ENCODE results near the gene TPRG1L. TPM values are rescaled to one million over a fixed set of nuclear protein-coding genes. Genes with fewer than 3 reads are reported as not detected.

The TPRG1L gene
- total RNA-seq, 1 donor from 2014 or later: 10.6 TPM

DNA sequence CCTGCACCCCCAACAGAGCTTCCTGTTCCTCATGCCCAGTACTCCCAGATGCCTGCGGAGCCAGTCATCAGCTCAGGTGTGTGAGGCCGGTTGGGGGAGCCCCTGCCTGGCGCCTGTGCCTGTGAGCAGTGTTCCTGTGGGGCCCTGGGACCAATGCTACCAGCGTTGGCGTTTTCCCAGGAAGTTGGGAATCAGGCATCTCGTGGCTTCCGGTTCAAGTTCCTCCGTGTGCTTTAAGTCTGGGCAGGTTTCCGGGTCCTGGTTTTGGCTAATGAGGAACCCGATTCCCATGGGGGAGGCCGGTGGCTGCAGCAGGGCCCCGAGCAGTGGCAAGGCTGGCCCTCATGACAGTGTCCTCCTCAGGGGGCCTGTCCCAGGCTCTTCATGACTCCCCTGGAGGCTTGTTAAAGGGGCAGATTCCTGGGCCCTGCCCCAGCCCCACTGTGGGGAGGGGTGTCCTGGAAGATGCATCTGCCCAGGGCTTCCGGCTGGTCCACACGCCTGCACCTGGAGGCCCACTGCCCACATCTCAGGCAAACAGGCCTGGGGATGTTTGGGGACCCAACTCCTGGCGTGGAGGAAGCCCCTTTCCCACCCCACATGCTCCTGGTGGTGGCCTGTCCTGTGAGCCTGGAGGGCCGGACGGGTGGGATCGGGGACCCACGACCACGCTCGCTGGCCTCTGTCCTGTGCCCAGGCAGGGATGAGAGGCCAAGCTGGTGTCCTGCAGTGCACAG lies 53.7 kb downstream of the TPRG1L start:
- H3K27ac Mint-ChIP-seq: no peak overlapping the region
- H3K27me3 Mint-ChIP-seq (ENCODE audit: insufficient read depth, low read depth): peaks cover 12% of the 10 kb centered on the region
- H3K36me3 Mint-ChIP-seq: no peaks in the 10 kb centered on the region
- TF ChIP-seq, protein P1, sequence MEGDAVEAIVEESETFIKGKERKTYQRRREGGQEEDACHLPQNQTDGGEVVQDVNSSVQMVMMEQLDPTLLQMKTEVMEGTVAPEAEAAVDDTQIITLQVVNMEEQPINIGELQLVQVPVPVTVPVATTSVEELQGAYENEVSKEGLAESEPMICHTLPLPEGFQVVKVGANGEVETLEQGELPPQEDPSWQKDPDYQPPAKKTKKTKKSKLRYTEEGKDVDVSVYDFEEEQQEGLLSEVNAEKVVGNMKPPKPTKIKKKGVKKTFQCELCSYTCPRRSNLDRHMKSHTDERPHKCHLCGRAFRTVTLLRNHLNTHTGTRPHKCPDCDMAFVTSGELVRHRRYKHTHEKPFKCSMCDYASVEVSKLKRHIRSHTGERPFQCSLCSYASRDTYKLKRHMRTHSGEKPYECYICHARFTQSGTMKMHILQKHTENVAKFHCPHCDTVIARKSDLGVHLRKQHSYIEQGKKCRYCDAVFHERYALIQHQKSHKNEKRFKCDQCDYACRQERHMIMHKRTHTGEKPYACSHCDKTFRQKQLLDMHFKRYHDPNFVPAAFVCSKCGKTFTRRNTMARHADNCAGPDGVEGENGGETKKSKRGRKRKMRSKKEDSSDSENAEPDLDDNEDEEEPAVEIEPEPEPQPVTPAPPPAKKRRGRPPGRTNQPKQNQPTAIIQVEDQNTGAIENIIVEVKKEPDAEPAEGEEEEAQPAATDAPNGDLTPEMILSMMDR (IDR thresholded peaks at IDR 0.05): no peak
- no peak for TF ChIP-seq EZH2phosphoT487 (IDR thresholded peaks at IDR 0.05)
- TF ChIP-seq EZH2 (IDR thresholded peaks at IDR 0.05): no peak
- Histone ChIP-seq H2AFZ (replicated peaks) (no peak overlapping the region), H3K9me3 (ENCODE audit: low read depth) (no peaks in the 10 kb centered on the region), H3K36me3 (no peaks in the 10 kb centered on the region), H3F3A (ENCODE audit: low read depth) (no peaks in the 10 kb centered on the region), H3K4me1 (peaks cover 4% of the 10 kb centered on the region), H3K79me2 (ENCODE audit: low read depth) (no peaks in the 10 kb centered on the region), H3K27ac (no peak overlapping the region), H3K9ac (no peak overlapping the region), H3K27me3 (peaks cover 11% of the 10 kb centered on the region), H3K4me3 (no peak overlapping the region), H4K20me1 (ENCODE audit: low read depth) (no peaks in the 10 kb centered on the region), H3K4me2 (no peak overlapping the region)
- H3K4me3 Mint-ChIP-seq: no peak overlapping the region
- DNase-seq (ENCODE audit: low spot score): no peak
- peaks cover under 1% of the 10 kb centered on the region for H3K4me1 Mint-ChIP-seq
- H3K9me3 Mint-ChIP-seq: peaks cover 4% of the 10 kb centered on the region

DNA sequence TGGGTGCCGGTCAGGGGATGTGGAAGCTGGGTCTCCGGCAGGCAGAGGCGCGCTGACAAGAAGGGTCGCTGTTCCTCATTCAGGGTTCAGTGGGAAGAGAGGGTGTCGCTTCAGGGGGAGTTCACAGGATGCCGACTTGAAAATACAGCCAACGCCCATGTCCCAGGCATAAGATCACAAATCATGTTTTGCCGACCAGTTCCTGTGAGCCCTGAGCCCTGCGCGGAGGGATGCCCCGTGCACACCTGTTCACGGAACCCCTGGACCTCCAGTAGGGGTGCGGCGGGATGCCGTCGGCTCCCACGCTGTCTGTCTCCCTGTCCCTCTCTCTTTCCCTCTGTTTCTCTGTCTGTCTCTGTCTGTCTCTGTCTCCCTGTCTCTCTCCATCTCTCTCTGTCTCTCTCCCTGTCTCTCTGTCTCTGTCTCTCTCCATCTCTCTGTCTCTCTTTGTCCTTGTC lies 54.3 kb downstream of the TPRG1L start:
- no peak for DNase-seq (ENCODE audit: low spot score)
- Histone ChIP-seq H3F3A (ENCODE audit: low read depth) (no peaks in the 10 kb centered on the region), H3K4me1 (peaks cover 8% of the 10 kb centered on the region), H3K36me3 (no peaks in the 10 kb centered on the region), H4K20me1 (ENCODE audit: low read depth) (no peaks in the 10 kb centered on the region), H3K79me2 (ENCODE audit: low read depth) (no peaks in the 10 kb centered on the region), H3K4me3 (no peak overlapping the region), H3K27me3 (peaks cover 17% of the 10 kb centered on the region), H3K9ac (no peak overlapping the region), H3K4me2 (no peak overlapping the region), H3K27ac (no peak overlapping the region), H2AFZ (replicated peaks) (no peak overlapping the region), H3K9me3 (ENCODE audit: low read depth) (no peaks in the 10 kb centered on the region)
- Mint-ChIP-seq H3K27me3 (ENCODE audit: insufficient read depth, low read depth) (peaks cover 12% of the 10 kb centered on the region), H3K4me1 (no peaks in the 10 kb centered on the region), H3K27ac (no peak overlapping the region), H3K4me3 (no peak overlapping the region), H3K36me3 (no peaks in the 10 kb centered on the region), H3K9me3 (peaks cover 4% of the 10 kb centered on the region)
- no peak for TF ChIP-seq EZH2 (IDR thresholded peaks at IDR 0.05)
- TF ChIP-seq EZH2phosphoT487 (IDR thresholded peaks at IDR 0.05): no peak
- TF ChIP-seq, protein P1 (IDR thresholded peaks at IDR 0.05): no peak

Other genes with a start within 250 kb of the TPRG1L start
- 1.3 and 7.8 TPM in 2 replicates for gene ARHGEF16, start 170.3 kb upstream of the TPRG1L start, total RNA-seq (ENCODE audit: low replicate concordance)
- gene MEGF6, start 13.5 kb upstream of the TPRG1L start, total RNA-seq (ENCODE audit: low replicate concordance): 1.7 and 25.6 TPM in 2 replicates
- gene WRAP73, start 25.1 kb downstream of the TPRG1L start, total RNA-seq (ENCODE audit: low replicate concordance): 12.0 and 18.8 TPM in 2 replicates
- 0.31 TPM in 1 of 2 replicates, not detected in the other for gene TP73, start 27.5 kb downstream of the TPRG1L start, total RNA-seq (ENCODE audit: low replicate concordance)
- not detected in 2 replicates for gene CCDC27, start 127.4 kb downstream of the TPRG1L start, total RNA-seq (ENCODE audit: low replicate concordance)
- 9.1 TPM in 1 of 2 replicates, not detected in the other for gene SMIM1, start 147.7 kb downstream of the TPRG1L start, total RNA-seq (ENCODE audit: low replicate concordance)
- 32.5 and 51.0 TPM in 2 replicates for gene LRRC47, start 171.5 kb downstream of the TPRG1L start, total RNA-seq (ENCODE audit: low replicate concordance)
- 12.9 and 13.2 TPM in 2 replicates for gene CEP104, start 232.2 kb downstream of the TPRG1L start, total RNA-seq (ENCODE audit: low replicate concordance)
- gene DFFB, start 232.5 kb downstream of the TPRG1L start, total RNA-seq (ENCODE audit: low replicate concordance): 4.8 and 9.0 TPM in 2 replicates

Data from neural progenitor cell (in vitro differentiated cells).